Keratinocyte (primary cell): Measurements from ENCODE around the gene TOM1L1. TPM values are rescaled to one million over a fixed set of nuclear protein-coding genes. Genes with fewer than 3 reads are reported as not detected.
A peak's percentile ranks its signal among the peaks of the same experiment; 100 is the strongest.

ENCODE experiments used
- DNase-seq: peaks from one replicate; pipeline ENCODE4 v3.0.0-alpha.2; 2011; ENCODE audit warnings: low read depth, missing footprints, low spot score
- FAIRE-seq: peaks from 2 replicates; lab custom pipeline; 2011; peaks lifted over from hg19 to GRCh38; lab: Jason Lieb, UNC
- H2AFZ ChIP-seq: 2 replicates; pipeline ENCODE4 v1.6.0; 2012; ENCODE audit warnings: low read length, control low read depth, inconsistent platforms; ENCODE audit not compliant: control insufficient read depth
- H3K27ac ChIP-seq: 2 replicates; pipeline ENCODE4 v1.5.1; 2011; ENCODE audit warnings: low read length; ENCODE audit not compliant: control insufficient read depth, insufficient read depth
- H3K27me3 ChIP-seq: 3 replicates; pipeline ENCODE4 v1.6.0; 2011; ENCODE audit warnings: low read length; ENCODE audit not compliant: control insufficient read depth, insufficient read depth; ENCODE audit errors: extremely low read depth
- H3K36me3 ChIP-seq, 2 experiments: 2 replicates in 1 of 2; 3 replicates in 1 of 2; pipeline ENCODE4 v1.5.1; 2011; ENCODE audit warnings: low read length in 2 of 2, mild to moderate bottlenecking in 1 of 2; ENCODE audit not compliant: control insufficient read depth in 2 of 2, insufficient read depth in 2 of 2; ENCODE audit errors: extremely low read depth in 1 of 2
- H3K4me1 ChIP-seq: 3 replicates; pipeline ENCODE4 v1.5.1; 2011; ENCODE audit warnings: low read length; ENCODE audit not compliant: control insufficient read depth, insufficient read depth; ENCODE audit errors: extremely low read depth
- H3K4me2 ChIP-seq: 3 replicates; pipeline ENCODE4 v1.6.0; 2011; ENCODE audit warnings: low read depth, low read length; ENCODE audit not compliant: control insufficient read depth, insufficient read depth; ENCODE audit errors: extremely low read depth
- H3K4me3 ChIP-seq, 3 experiments: fragments of 200-600 bp in 1 of 3; sonication (generic) in 1 of 3; 2 replicates in 2 of 3; 3 replicates in 1 of 3; pipeline ENCODE4 v1.5.1; 2011 to 2016; ENCODE audit warnings: low read length in 3 of 3, mild to moderate bottlenecking in 3 of 3, control low read depth in 2 of 3, inconsistent platforms in 1 of 3, low read depth in 1 of 3, mixed read lengths in 1 of 3, mixed run types in 1 of 3, moderate library complexity in 1 of 3; ENCODE audit not compliant: control insufficient read depth in 2 of 3, insufficient read depth in 2 of 3; ENCODE audit errors: extremely low read depth in 1 of 3
- H3K79me2 ChIP-seq: 2 replicates; pipeline ENCODE4 v1.6.0; 2012; ENCODE audit warnings: low read length; ENCODE audit not compliant: control insufficient read depth, insufficient read depth
- H3K9ac ChIP-seq: 3 replicates; pipeline ENCODE4 v1.6.0; 2011; ENCODE audit warnings: low read length; ENCODE audit not compliant: control insufficient read depth, insufficient read depth; ENCODE audit errors: extremely low read depth
- H3K9me1 ChIP-seq: 3 replicates; pipeline ENCODE4 v1.6.0; 2011; ENCODE audit warnings: low read length; ENCODE audit not compliant: control insufficient read depth, insufficient read depth; ENCODE audit errors: extremely low read depth
- H3K9me3 ChIP-seq: 2 replicates; pipeline ENCODE4 v1.5.1; 2012; ENCODE audit warnings: low read depth, low read length; ENCODE audit not compliant: control insufficient read depth
- H4K20me1 ChIP-seq: 3 replicates; pipeline ENCODE4 v1.6.0; 2011; ENCODE audit warnings: low read length; ENCODE audit not compliant: control insufficient read depth, insufficient read depth; ENCODE audit errors: extremely low read depth
- CTCF ChIP-seq, 3 experiments: IDR thresholded peaks in 1 of 3; conservative IDR thresholded peaks in 1 of 3; optimal IDR thresholded peaks in 1 of 3; 2 replicates in 2 of 3; 3 replicates in 1 of 3; pipeline versions ENCODE3 to v1.5.1; 2011; ENCODE audit warnings: low read length in 3 of 3, mild to moderate bottlenecking in 3 of 3, moderate library complexity in 2 of 3, control low read depth in 1 of 3, inconsistent platforms in 1 of 3; ENCODE audit not compliant: insufficient read depth in 2 of 3; ENCODE audit errors: extremely low read depth in 1 of 3
- EZH2 ChIP-seq: IDR thresholded peaks from one replicate; pipeline ENCODE4 v1.6.1; 2012; ENCODE audit warnings: inconsistent platforms, mild to moderate bottlenecking, low read length, moderate library complexity
- dilution Hi-C: fragments of 300-500 bp; cut with MboI; formaldehyde crosslinking; loops from one replicate; pipeline ENCODE4 v1.7.0; 2020; ENCODE audit warnings: low sequenced_read_pairs; ENCODE audit not compliant: extremely low pct_ligation_motif_present
- polyA plus RNA-seq, 5 experiments: library from polyadenylated mRNA; depleted of rRNA in 3 of 5; stranded (reverse) in 3 of 5; stranded (forward) in 1 of 5; unstranded in 1 of 5; fragments of >200 nt; gene quantifications; 1 replicate in 1 of 5; 2 replicates in 3 of 5; 3 replicates in 1 of 5; pipeline versions ENCODE4 v1.2.1 to v1.2.3, GENCODE V29; 2011 to 2012; ENCODE audit warnings: missing spikeins in 2 of 5, low read depth in 1 of 5, low replicate concordance in 1 of 5

Gene TOM1L1
- polyA plus RNA-seq, 1 donor (not counting 4 experiments of a cell fraction or from before 2014, with no cell fraction given), result 90.1 TPM

- Histone ChIP-seq H3K27me3 (no peaks in the 10 kb centered on the region), H3K4me3 (no peak overlapping the region), H3K27ac (no peak overlapping the region), H3K36me3 (no peaks in the 10 kb centered on the region), H3K9ac (no peak overlapping the region), H3K9me3 (no peaks in the 10 kb centered on the region), H3K4me2 (no peak overlapping the region), H4K20me1 (no peaks in the 10 kb centered on the region), H3K9me1 (no peaks in the 10 kb centered on the region), H2AFZ (no peak overlapping the region), H3K4me1 (no peaks in the 10 kb centered on the region), H3K79me2 (no peaks in the 10 kb centered on the region)
- DNase-seq (no peak), FAIRE-seq (peak; percentile 58)
- no peak for TF ChIP-seq EZH2
- peak; percentile 20 to 44 (median 36) for TF ChIP-seq CTCF (optimal IDR thresholded peaks at IDR 0.05 in 1 of 3, IDR thresholded peaks at IDR 0.05 in 1 of 3, conservative IDR thresholded peaks at IDR 0.05 in 1 of 3; ENCODE audit: extremely low read depth in 1 of 3, insufficient read depth in 2 of 3, low read length in 3 of 3)
- dilution Hi-C loops, result loop anchor here (25.0 kb wide), 1 partner anchor 454 kb away; no protein-coding TSS in a partner anchor
Measured at GRCh38 chr17:54891176-54891821, 9.4 kb upstream of the TOM1L1 start.

- H3K4me2 ChIP-seq, result no peak overlapping the region
- no peaks in the 10 kb centered on the region for H3K79me2 ChIP-seq
- no peak overlapping the region for H3K27ac ChIP-seq
- no peaks in the 10 kb centered on the region for H3K27me3 ChIP-seq
- H2AFZ ChIP-seq, result no peak overlapping the region
- no peaks in the 10 kb centered on the region for H3K36me3 ChIP-seq
- H3K4me1 ChIP-seq, result no peaks in the 10 kb centered on the region
- H4K20me1 ChIP-seq, result no peaks in the 10 kb centered on the region
- no peak overlapping the region for H3K4me3 ChIP-seq
- no peaks in the 10 kb centered on the region for H3K9me3 ChIP-seq
- dilution Hi-C loops, result loop anchor here (25.0 kb wide), 1 partner anchor 455 kb away; no protein-coding TSS in a partner anchor
- TF ChIP-seq CTCF (optimal IDR thresholded peaks at IDR 0.05 in 1 of 3, IDR thresholded peaks at IDR 0.05 in 1 of 3, conservative IDR thresholded peaks at IDR 0.05 in 1 of 3; ENCODE audit: extremely low read depth in 1 of 3, insufficient read depth in 2 of 3, low read length in 3 of 3) (no peak), EZH2 (no peak)
- DNase-seq (no peak), FAIRE-seq (no peak)
- H3K9me1 ChIP-seq, result no peaks in the 10 kb centered on the region
- H3K9ac ChIP-seq, result no peak overlapping the region
Measured at GRCh38 chr17:54892360-54892759, 8.3 kb upstream of the TOM1L1 start.
